Right atrium auricular region (tissue), 2 donors: ENCODE results near the gene NFATC2. TPM values are rescaled to one million over a fixed set of nuclear protein-coding genes. Genes with fewer than 3 reads are reported as not detected.
"Not testable (repeated sequence)": the region's sequence is repeated elsewhere in the genome, so short reads cannot be mapped to it uniquely, and the experiment has no call there.

Source experiments
- DNase-seq: peaks from one replicate; pipeline ENCODE4 v3.0.0-alpha.2; 2019; ENCODE audit warnings: low spot score
- H3K27ac ChIP-seq, 2 donors: fragments of 200-600 bp; sonication (generic); 1 replicate in 1 of 2; 2 replicates in 1 of 2; pipeline ENCODE4 v1.5.1; 2016 to 2019
- H3K27me3 ChIP-seq, 2 donors: fragments of 200-600 bp; sonication (generic); one replicate each; pipeline versions ENCODE4 v1.5.1 to v1.6.0; 2017 to 2019
- H3K36me3 ChIP-seq: fragments of 200-600 bp; sonication (generic); one replicate; pipeline ENCODE4 v1.5.1; 2016
- H3K4me1 ChIP-seq, 2 donors: fragments of 200-600 bp; sonication (generic); one replicate each; pipeline versions ENCODE4 v1.5.1 to v1.6.0; 2017 to 2019
- H3K4me3 ChIP-seq, 2 donors: fragments of 200-600 bp; sonication (generic); 1 replicate in 1 of 2; 2 replicates in 1 of 2; pipeline ENCODE4 v1.5.1; 2017 to 2019; ENCODE audit warnings: mild to moderate bottlenecking in 1 of 2, moderate library complexity in 1 of 2
- H3K9me3 ChIP-seq, 2 donors: fragments of 200-600 bp; sonication (generic); one replicate each; pipeline ENCODE4 v1.5.1; 2019
- total RNA-seq, 2 donors: library from RNA; depleted of rRNA; stranded (reverse); fragments of >200 nt; gene quantifications; one replicate each; pipeline ENCODE4 v1.1.0, GENCODE V29; 2016
- TF ChIP-seq, protein P1 (sequence below), 2 donors: fragments of 200-600 bp; sonication (generic); IDR thresholded peaks; one replicate each; pipeline ENCODE4 v1.5.1; 2019; ENCODE audit warnings: antibody characterized with exemption in 2 of 2

NFATC2 gene
- total RNA-seq, 2 donors from 2014 or later, result 8.6 to 12.5 TPM

DNA sequence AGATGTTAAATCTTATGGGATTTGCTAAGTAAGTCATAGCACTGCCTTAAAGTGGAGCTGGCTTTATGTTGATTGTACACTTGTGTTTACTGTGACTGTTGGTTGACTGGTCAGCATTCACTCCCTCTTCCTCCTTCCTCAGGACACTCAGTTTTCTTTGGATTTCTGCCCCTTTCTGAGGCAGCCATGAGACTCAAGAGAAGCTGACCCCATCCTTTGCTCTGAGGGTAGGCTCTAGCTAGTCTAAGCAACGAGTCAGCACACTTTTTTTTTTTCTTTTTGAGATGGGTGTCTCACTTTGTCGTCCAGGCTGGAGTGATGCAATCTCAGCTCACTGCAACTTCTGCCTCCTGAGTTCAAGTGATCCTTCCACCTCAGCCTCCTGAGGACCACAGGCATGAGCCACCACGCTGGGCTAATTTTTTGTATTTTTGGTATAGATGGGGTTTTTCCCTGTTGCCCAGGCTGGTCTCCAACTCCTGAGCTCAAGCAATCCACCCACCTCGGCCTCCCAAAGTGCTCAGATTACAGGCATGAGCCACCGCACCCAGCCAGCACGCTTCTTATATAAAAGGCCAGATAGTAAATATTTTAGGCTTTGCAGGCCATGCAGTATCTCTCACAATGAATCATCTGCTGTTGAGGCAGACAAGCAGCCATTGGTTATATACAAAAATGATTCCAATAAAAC lies 191.4 kb downstream of the NFATC2 start:
- no peak for DNase-seq
- H3K4me3 ChIP-seq, result no peak overlapping the region
- TF ChIP-seq, protein P1, sequence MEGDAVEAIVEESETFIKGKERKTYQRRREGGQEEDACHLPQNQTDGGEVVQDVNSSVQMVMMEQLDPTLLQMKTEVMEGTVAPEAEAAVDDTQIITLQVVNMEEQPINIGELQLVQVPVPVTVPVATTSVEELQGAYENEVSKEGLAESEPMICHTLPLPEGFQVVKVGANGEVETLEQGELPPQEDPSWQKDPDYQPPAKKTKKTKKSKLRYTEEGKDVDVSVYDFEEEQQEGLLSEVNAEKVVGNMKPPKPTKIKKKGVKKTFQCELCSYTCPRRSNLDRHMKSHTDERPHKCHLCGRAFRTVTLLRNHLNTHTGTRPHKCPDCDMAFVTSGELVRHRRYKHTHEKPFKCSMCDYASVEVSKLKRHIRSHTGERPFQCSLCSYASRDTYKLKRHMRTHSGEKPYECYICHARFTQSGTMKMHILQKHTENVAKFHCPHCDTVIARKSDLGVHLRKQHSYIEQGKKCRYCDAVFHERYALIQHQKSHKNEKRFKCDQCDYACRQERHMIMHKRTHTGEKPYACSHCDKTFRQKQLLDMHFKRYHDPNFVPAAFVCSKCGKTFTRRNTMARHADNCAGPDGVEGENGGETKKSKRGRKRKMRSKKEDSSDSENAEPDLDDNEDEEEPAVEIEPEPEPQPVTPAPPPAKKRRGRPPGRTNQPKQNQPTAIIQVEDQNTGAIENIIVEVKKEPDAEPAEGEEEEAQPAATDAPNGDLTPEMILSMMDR (IDR thresholded peaks at IDR 0.05), result no peak
- H3K9me3 ChIP-seq, result no peaks in the 10 kb centered on the region
- H3K27me3 ChIP-seq, result no peaks in the 10 kb centered on the region
- H3K4me1 ChIP-seq, result no peaks in the 10 kb centered on the region
- no peaks in the 10 kb centered on the region for H3K36me3 ChIP-seq
- no peak overlapping the region for H3K27ac ChIP-seq

DNA sequence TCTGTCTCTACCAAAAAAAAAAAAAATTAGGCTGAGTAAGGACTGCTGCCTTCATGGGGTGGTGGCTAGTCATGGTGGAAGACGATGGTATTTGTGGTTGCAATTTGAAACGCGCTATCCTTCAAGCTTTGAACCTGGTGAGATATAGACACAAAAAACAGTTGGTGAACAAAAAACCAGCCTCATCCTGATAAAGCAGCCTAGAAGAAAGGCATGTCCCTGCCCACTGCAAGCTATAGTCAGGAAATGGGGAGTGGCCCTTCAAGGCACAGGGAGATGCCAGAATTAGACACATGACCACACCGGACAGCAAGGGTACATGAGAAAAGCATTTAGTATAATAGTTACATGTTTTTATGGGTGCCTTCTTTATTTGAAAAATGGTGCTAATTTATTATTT lies 193.6 kb downstream of the NFATC2 start:
- H3K4me1 ChIP-seq, result no peaks in the 10 kb centered on the region
- H3K4me3 ChIP-seq, result no peak overlapping the region
- no peak overlapping the region for H3K27ac ChIP-seq
- H3K36me3 ChIP-seq, result no peaks in the 10 kb centered on the region
- DNase-seq, result no peak
- no peaks in the 10 kb centered on the region for H3K27me3 ChIP-seq
- TF ChIP-seq, protein P1 (IDR thresholded peaks at IDR 0.05), result no peak
- H3K9me3 ChIP-seq, result no peaks in the 10 kb centered on the region

- no peaks in the 10 kb centered on the region for H3K4me1 ChIP-seq
- no peak overlapping the region for H3K4me3 ChIP-seq
- TF ChIP-seq, protein P1 (IDR thresholded peaks at IDR 0.05), result no peak
- H3K27ac ChIP-seq, result no peak overlapping the region
- H3K27me3 ChIP-seq, result no peaks in the 10 kb centered on the region
- no peaks in the 10 kb centered on the region for H3K9me3 ChIP-seq
- H3K36me3 ChIP-seq, result no peaks in the 10 kb centered on the region
- DNase-seq, result no peak
Measured at GRCh38 chr20:51347831-51348230, 194.7 kb downstream of the NFATC2 start.

GRCh38 chr20:51346686-51347485 lies 195.6 kb downstream of the NFATC2 start:
- no peak overlapping the region for H3K27ac ChIP-seq
- no peaks in the 10 kb centered on the region for H3K36me3 ChIP-seq
- H3K4me1 ChIP-seq, result no peaks in the 10 kb centered on the region
- no peaks in the 10 kb centered on the region for H3K9me3 ChIP-seq
- DNase-seq, result no peak
- TF ChIP-seq, protein P1 (IDR thresholded peaks at IDR 0.05), result no peak
- H3K4me3 ChIP-seq, result no peak overlapping the region
- no peaks in the 10 kb centered on the region for H3K27me3 ChIP-seq

DNA sequence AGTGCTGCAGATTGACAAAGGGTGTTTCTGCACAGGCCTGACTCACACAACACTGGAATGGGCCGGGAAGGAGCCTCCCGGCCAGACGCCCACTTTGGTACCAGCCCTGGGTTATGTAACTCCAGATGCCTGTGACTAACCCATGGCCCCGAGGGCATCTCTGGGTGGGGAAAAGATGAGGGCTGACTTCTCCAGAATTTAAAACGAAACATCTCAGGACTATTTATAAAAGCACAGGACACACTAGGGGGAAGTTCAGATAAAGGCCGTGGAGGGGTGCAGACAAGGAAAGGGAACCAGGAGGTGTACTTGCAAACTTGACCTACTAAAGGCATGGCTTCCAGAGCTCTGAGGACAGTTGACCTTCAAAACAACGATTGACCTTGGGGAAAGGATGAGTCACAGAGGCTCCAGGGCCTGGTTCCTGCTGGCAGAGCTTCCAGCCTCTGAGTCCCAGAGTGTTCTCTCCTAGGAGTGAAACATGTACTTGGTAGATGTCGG lies 196.9 kb downstream of the NFATC2 start:
- peak overlapping the region in 1 of 2 donors; percentile 29 for H3K27ac ChIP-seq
- DNase-seq, result peak; percentile 62
- H3K4me3 ChIP-seq, result no peak overlapping the region
- H3K27me3 ChIP-seq, result no peaks in the 10 kb centered on the region
- no peaks in the 10 kb centered on the region for H3K9me3 ChIP-seq
- TF ChIP-seq, protein P1 (IDR thresholded peaks at IDR 0.05), result no peak
- H3K4me1 ChIP-seq, result no peaks in the 10 kb centered on the region
- H3K36me3 ChIP-seq, result no peaks in the 10 kb centered on the region

GRCh38 chr20:51343802-51344201 lies 198.7 kb downstream of the NFATC2 start:
- H3K9me3 ChIP-seq, H3K36me3 ChIP-seq, H3K27ac ChIP-seq, H3K4me3 ChIP-seq, H3K4me1 ChIP-seq, DNase-seq, H3K27me3 ChIP-seq: not testable (repeated sequence)
